CD4-positive, alpha-beta memory T cell (primary cell): ENCODE results near the gene XRCC4. TPM values are rescaled to one million over a fixed set of nuclear protein-coding genes. Genes with fewer than 3 reads are reported as not detected.
A peak's percentile ranks its signal among the peaks of the same experiment; 100 is the strongest.

Source experiments
- CTCF ChIA-PET: fragments of 350-600 bp; sonication (Branson Sonifier 250); formaldehyde crosslinking; loops from one replicate; lab custom pipeline; 2021; ENCODE audit warnings: inconsistent platforms; ENCODE audit not compliant: partially characterized antibody; lab: Charles Lee
- POLR2A ChIA-PET: fragments of 350-600 bp; sonication (Branson Sonifier 250); formaldehyde crosslinking; loops from one replicate; lab custom pipeline; 2021; ENCODE audit not compliant: partially characterized antibody; lab: Charles Lee
- DNase-seq, 5 donors: peaks; one replicate each; pipeline versions ENCODE4 v3.0.0 to v3.0.0-alpha.2; 2020 to 2022; ENCODE audit warnings: mixed read lengths in 1 of 5
- H3K27ac ChIP-seq: one replicate; pipeline ENCODE4 v1.7.0; 2013; ENCODE audit warnings: low read depth, low read length
- H3K27me3 ChIP-seq: 2 replicates; pipeline ENCODE4 v1.7.0; 2013; ENCODE audit warnings: mild to moderate bottlenecking, low read length, moderate library complexity; ENCODE audit not compliant: insufficient read depth
- H3K36me3 ChIP-seq: 2 replicates; pipeline ENCODE4 v1.7.0; 2013; ENCODE audit warnings: mild to moderate bottlenecking, low read length, moderate library complexity; ENCODE audit not compliant: insufficient read depth
- H3K4me1 ChIP-seq: 2 replicates; pipeline ENCODE4 v1.7.0; 2013; ENCODE audit warnings: mild to moderate bottlenecking, low read length, moderate library complexity; ENCODE audit not compliant: insufficient read depth
- H3K4me3 ChIP-seq, 2 donors: one replicate each; pipeline ENCODE4 v1.7.0; 2013; ENCODE audit warnings: low read length in 2 of 2, mild to moderate bottlenecking in 1 of 2
- H3K9me3 ChIP-seq, 2 donors: one replicate each; pipeline ENCODE4 v1.7.0; 2013; ENCODE audit warnings: low read length in 2 of 2, control low read depth in 1 of 2; ENCODE audit not compliant: control insufficient read depth in 1 of 2
- H3K27ac Mint-ChIP-seq, 7 donors: one replicate each; pipeline ENCODE4 v1.8.0; 2020 to 2021; ENCODE audit warnings: mixed read lengths in 7 of 7, mild to moderate bottlenecking in 6 of 7, inconsistent platforms in 3 of 7, moderate library complexity in 3 of 7
- H3K27me3 Mint-ChIP-seq, 2 donors: one replicate each; pipeline ENCODE4 v1.8.0; 2020 to 2021; ENCODE audit warnings: mixed read lengths in 2 of 2
- H3K36me3 Mint-ChIP-seq, 2 donors: one replicate each; pipeline ENCODE4 v1.8.0; 2020 to 2021; ENCODE audit warnings: mixed read lengths in 2 of 2, inconsistent platforms in 1 of 2, mild to moderate bottlenecking in 1 of 2
- H3K4me1 Mint-ChIP-seq, 4 donors: one replicate each; pipeline ENCODE4 v1.8.0; 2020 to 2021; ENCODE audit warnings: mixed read lengths in 4 of 4, mild to moderate bottlenecking in 1 of 4
- H3K4me3 Mint-ChIP-seq, 8 donors: one replicate each; pipeline ENCODE4 v1.8.0; 2020 to 2021; ENCODE audit warnings: mixed read lengths in 8 of 8, mild to moderate bottlenecking in 7 of 8, moderate library complexity in 6 of 8, inconsistent platforms in 3 of 8
- H3K9me3 Mint-ChIP-seq, 8 donors: one replicate each; pipeline ENCODE4 v1.8.0; 2020 to 2021; ENCODE audit warnings: mixed read lengths in 8 of 8, mild to moderate bottlenecking in 5 of 8, inconsistent platforms in 3 of 8, moderate library complexity in 1 of 8
- intact Hi-C: fragments of 100-400 bp; cut with micrococcal nuclease; formaldehyde crosslinking; loops from one replicate; pipeline ENCODE4 v1.15.1; 2023
- polyA plus RNA-seq, 2 donors: library from polyadenylated mRNA; unstranded; fragments of 300-500 nt; fragmentation: Illumina TruSeq; gene quantifications; one replicate each; pipeline ENCODE4 v1.2.3, GENCODE V29; 2021
- total RNA-seq, 2 experiments: library from RNA; stranded (reverse); gene quantifications; one replicate each; pipeline ENCODE4 v1.2.3, GENCODE V29; 2021

XRCC4 gene
- total and polyA plus RNA-seq, 4 experiments from 2014 or later, result 4.1 to 9.8 (median 5.7) TPM

GRCh38 chr5:83071286-83072051, 5.9 kb upstream of the XRCC4 start:
- ChIA-PET CTCF (no interaction called here), POLR2A (no interaction called here)
- no peaks in the 10 kb centered on the region for H3K27me3 Mint-ChIP-seq
- H3K4me1 Mint-ChIP-seq, result peaks cover 61 to 95% (median 77%) of the 10 kb centered on the region in 4 donors
- intact Hi-C loops, result no loop called here
- H3K4me3 ChIP-seq, result no peak overlapping the region
- peaks cover 71% of the 10 kb centered on the region for H3K4me1 ChIP-seq
- H3K27me3 ChIP-seq, result no peaks in the 10 kb centered on the region
- no peaks in the 10 kb centered on the region for H3K9me3 ChIP-seq
- peak in 1 of 5 donors; percentile 9 for DNase-seq
- H3K27ac ChIP-seq, result no peak overlapping the region
- peaks cover 18 to 21% of the 10 kb centered on the region in 2 donors for H3K36me3 Mint-ChIP-seq
- H3K27ac Mint-ChIP-seq, result peak overlapping the region in 3 of 7 donors; percentile 42 to 69 (median 46)
- no peaks in the 10 kb centered on the region for H3K36me3 ChIP-seq
- H3K4me3 Mint-ChIP-seq, result peak overlapping the region in 6 of 8 donors; percentile 50 to 71 (median 60)
- H3K9me3 Mint-ChIP-seq, result no peaks in the 10 kb centered on the region

GRCh38 chr5:83072966-83073365, 4.4 kb upstream of the XRCC4 start:
- peaks cover 59 to 98% (median 77%) of the 10 kb centered on the region in 4 donors for H3K4me1 Mint-ChIP-seq
- POLR2A ChIA-PET, result no interaction called here

GRCh38 chr5:83077662-83078261, 415 bp downstream of the XRCC4 start:
- Mint-ChIP-seq H3K9me3 (peaks cover 0 to 3% (median 0%) of the 10 kb centered on the region in 8 donors), H3K27ac (peak overlapping the region; percentile 91 to 99 (median 98)), H3K4me1 (peaks cover 35 to 59% (median 47%) of the 10 kb centered on the region in 4 donors), H3K36me3 (peaks cover 14 to 21% of the 10 kb centered on the region in 2 donors), H3K27me3 (no peaks in the 10 kb centered on the region), H3K4me3 (peak overlapping the region; percentile 95 to 99 (median 98))
- Histone ChIP-seq H3K27ac (peak overlapping the region; percentile 85), H3K27me3 (no peaks in the 10 kb centered on the region), H3K4me1 (peaks cover 46% of the 10 kb centered on the region), H3K9me3 (no peaks in the 10 kb centered on the region), H3K36me3 (no peaks in the 10 kb centered on the region), H3K4me3 (peak overlapping the region; percentile 82 to 94)
- DNase-seq, result peak in 1 of 5 donors; percentile 41
- intact Hi-C loops, result loop anchor here (1.0 to 5.0 kb wide), 7 partner anchors 15 to 1326 kb away; partner anchors contain the start of genes ATG10, RPS23 and SSBP2
- POLR2A ChIA-PET, result interaction anchor here (0.8 to 2.4 kb wide), 7 partner anchors 11 to 1327 kb away, joined by 3 to 9 read pairs (median 5); partner anchors contain the start of genes RPS23 and SSBP2
- CTCF ChIA-PET, result no interaction called here

More at GRCh38 chr5:83072966-83073365, 4.4 kb upstream of the XRCC4 start:
- no peak overlapping the region for H3K27ac Mint-ChIP-seq
- CTCF ChIA-PET, result no interaction called here
- no peaks in the 10 kb centered on the region for H3K27me3 Mint-ChIP-seq
- H3K27me3 ChIP-seq, result no peaks in the 10 kb centered on the region
- no peak overlapping the region for H3K27ac ChIP-seq
- peak overlapping the region in 6 of 8 donors; percentile 49 to 66 (median 58) for H3K4me3 Mint-ChIP-seq
- peaks cover 78% of the 10 kb centered on the region for H3K4me1 ChIP-seq
- DNase-seq, result no peak
- H3K9me3 ChIP-seq, result no peaks in the 10 kb centered on the region
- H3K36me3 Mint-ChIP-seq, result peaks cover 18 to 32% of the 10 kb centered on the region in 2 donors
- H3K9me3 Mint-ChIP-seq, result no peaks in the 10 kb centered on the region
- no peak overlapping the region for H3K4me3 ChIP-seq
- intact Hi-C loops, result no loop called here
- H3K36me3 ChIP-seq, result no peaks in the 10 kb centered on the region

GRCh38 chr5:83082750-83083149, 5.4 kb downstream of the XRCC4 start:
- H3K4me3 Mint-ChIP-seq, result no peak overlapping the region
- intact Hi-C loops, result no loop called here
- H3K9me3 Mint-ChIP-seq, result peaks cover 0 to 3% (median 0%) of the 10 kb centered on the region in 8 donors
- no peaks in the 10 kb centered on the region for H3K27me3 Mint-ChIP-seq
- Histone ChIP-seq H3K9me3 (no peaks in the 10 kb centered on the region), H3K27ac (no peak overlapping the region), H3K27me3 (no peaks in the 10 kb centered on the region), H3K36me3 (no peaks in the 10 kb centered on the region), H3K4me3 (no peak overlapping the region), H3K4me1 (peaks cover 7% of the 10 kb centered on the region)
- no peak overlapping the region for H3K27ac Mint-ChIP-seq
- ChIA-PET CTCF (no interaction called here), POLR2A (no interaction called here)
- no peak for DNase-seq
- peaks cover 8 to 11% (median 11%) of the 10 kb centered on the region in 4 donors for H3K4me1 Mint-ChIP-seq
- H3K36me3 Mint-ChIP-seq, result peaks cover under 1 to 7% of the 10 kb centered on the region in 2 donors

GRCh38 chr5:83084336-83084735, 7.0 kb downstream of the XRCC4 start:
- Histone ChIP-seq H3K4me3 (no peak overlapping the region), H3K27ac (no peak overlapping the region), H3K27me3 (no peaks in the 10 kb centered on the region), H3K36me3 (no peaks in the 10 kb centered on the region), H3K9me3 (no peaks in the 10 kb centered on the region), H3K4me1 (no peaks in the 10 kb centered on the region)
- POLR2A ChIA-PET, result no interaction called here
- H3K27me3 Mint-ChIP-seq, result no peaks in the 10 kb centered on the region
- CTCF ChIA-PET, result no interaction called here
- H3K4me1 Mint-ChIP-seq, result peaks cover 0 to 3% (median 0%) of the 10 kb centered on the region in 4 donors
- no peak overlapping the region for H3K27ac Mint-ChIP-seq
- H3K9me3 Mint-ChIP-seq, result peaks cover 0 to 3% (median 0%) of the 10 kb centered on the region in 8 donors
- DNase-seq, result no peak
- H3K36me3 Mint-ChIP-seq, result peaks cover 0 to 7% of the 10 kb centered on the region in 2 donors
- intact Hi-C loops, result no loop called here
- H3K4me3 Mint-ChIP-seq, result no peak overlapping the region

- H3K4me1 ChIP-seq, result no peaks in the 10 kb centered on the region
- Mint-ChIP-seq H3K4me3 (no peak overlapping the region), H3K27ac (no peak overlapping the region), H3K9me3 (peaks cover 0 to 3% (median 0%) of the 10 kb centered on the region in 8 donors), H3K36me3 (peaks cover 0 to 7% of the 10 kb centered on the region in 2 donors), H3K27me3 (no peaks in the 10 kb centered on the region), H3K4me1 (peaks cover 0 to 3% (median 1%) of the 10 kb centered on the region in 4 donors)
- no peak overlapping the region for H3K27ac ChIP-seq
- intact Hi-C loops, result no loop called here
- ChIA-PET POLR2A (no interaction called here), CTCF (no interaction called here)
- H3K36me3 ChIP-seq, result no peaks in the 10 kb centered on the region
- no peaks in the 10 kb centered on the region for H3K9me3 ChIP-seq
- no peak overlapping the region for H3K4me3 ChIP-seq
- DNase-seq, result no peak
- no peaks in the 10 kb centered on the region for H3K27me3 ChIP-seq
Observed at GRCh38 chr5:83085106-83085505, 7.8 kb downstream of the XRCC4 start.

GRCh38 chr5:83090169-83090568, 12.8 kb downstream of the XRCC4 start:
- Mint-ChIP-seq H3K4me1 (peaks cover 18 to 36% (median 27%) of the 10 kb centered on the region in 4 donors), H3K9me3 (peaks cover 0 to 25% (median 19%) of the 10 kb centered on the region in 8 donors), H3K4me3 (no peak overlapping the region), H3K27ac (no peak overlapping the region), H3K27me3 (no peaks in the 10 kb centered on the region), H3K36me3 (peaks cover 4 to 6% of the 10 kb centered on the region in 2 donors)
- Histone ChIP-seq H3K9me3 (no peaks in the 10 kb centered on the region), H3K4me3 (no peak overlapping the region), H3K4me1 (peaks cover 22% of the 10 kb centered on the region), H3K27ac (no peak overlapping the region), H3K27me3 (no peaks in the 10 kb centered on the region), H3K36me3 (no peaks in the 10 kb centered on the region)
- intact Hi-C loops, result no loop called here
- POLR2A ChIA-PET, result interaction anchor here (1.3 kb wide), 1 partner anchor 14 kb away, joined by 3 read pairs; no protein-coding TSS in a partner anchor
- CTCF ChIA-PET, result no interaction called here
- no peak for DNase-seq
